Stimulated activated CD4-positive, alpha-beta T cell treated with anti-CD3 and anti-CD28 coated beads, Interleukin-1b, Interleukin-23, amount 100 ng/mL, for 48 hours (primary cell): Measurements from ENCODE around the gene TSHB.

Source experiments
- DNase-seq: peaks from one replicate; pipeline ENCODE4 v3.0.0-alpha.2; 2020

The TSHB gene

GRCh38 chr1:115062542-115063004 is 32.9 kb downstream of the TSHB start:
- peak; percentile 85 for DNase-seq

GRCh38 chr1:115063228-115063901 is 33.7 kb downstream of the TSHB start:
- DNase-seq: peak; percentile 37

DNA sequence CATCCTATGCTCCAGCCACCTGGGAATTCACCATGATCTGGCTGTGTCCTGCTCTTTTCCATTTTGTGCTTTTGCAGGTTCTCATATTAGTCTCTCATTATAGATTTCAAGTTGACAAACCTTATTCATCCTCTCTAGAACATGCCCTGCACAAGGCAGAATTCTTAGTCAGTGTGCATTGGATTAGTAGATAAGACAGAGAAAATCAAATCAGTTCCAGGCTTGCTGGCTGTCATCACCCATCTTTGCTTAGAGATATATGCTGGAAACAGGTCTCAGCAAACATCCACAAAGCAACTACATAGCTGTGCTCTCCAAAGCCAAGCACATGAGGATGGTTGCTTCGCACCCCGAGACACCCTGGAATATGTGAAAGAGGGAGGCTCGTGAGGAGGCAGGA is 34.8 kb downstream of the TSHB start:
- DNase-seq: no peak

- no peak for DNase-seq
Measured at GRCh38 chr1:115065021-115065420, 35.4 kb downstream of the TSHB start.

GRCh38 chr1:115067161-115067859 is 37.7 kb downstream of the TSHB start:
- DNase-seq: no peak

DNA sequence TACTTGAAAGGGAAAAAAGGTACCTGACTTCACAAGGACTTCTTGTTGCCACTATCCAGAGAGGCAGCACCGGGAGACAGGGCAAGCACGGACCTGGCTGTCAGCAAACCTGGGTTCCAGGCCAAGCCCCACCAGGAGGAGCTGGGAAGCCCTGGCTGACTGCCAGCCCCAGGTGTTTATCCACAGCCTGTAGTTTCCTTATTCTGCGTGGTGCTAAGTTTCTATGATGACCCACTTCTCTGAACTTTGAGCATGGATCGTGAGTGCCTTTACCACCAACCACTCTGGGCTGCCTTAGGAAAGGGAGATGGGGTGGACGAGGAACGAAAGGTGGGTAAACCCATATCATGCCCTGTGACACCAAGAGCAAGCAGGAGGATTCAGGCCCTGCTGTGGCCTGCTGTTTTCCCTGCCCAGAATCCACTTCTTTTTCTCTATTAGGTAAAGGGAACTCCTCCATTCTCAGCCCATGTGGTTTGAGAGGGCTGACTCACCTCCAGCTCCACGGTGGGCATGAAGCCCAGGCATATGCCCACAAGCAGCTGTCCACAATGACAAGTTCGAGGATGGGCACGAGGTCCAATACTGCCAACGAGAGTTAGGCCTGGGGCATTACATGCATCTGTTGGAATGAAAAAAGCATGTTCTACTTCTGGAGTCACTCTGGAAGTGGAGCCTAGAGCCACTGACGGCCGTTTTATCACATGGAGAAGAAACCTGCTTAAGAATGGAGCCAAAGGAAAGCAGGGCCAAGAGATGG is 39.4 kb downstream of the TSHB start:
- no peak for DNase-seq

DNA sequence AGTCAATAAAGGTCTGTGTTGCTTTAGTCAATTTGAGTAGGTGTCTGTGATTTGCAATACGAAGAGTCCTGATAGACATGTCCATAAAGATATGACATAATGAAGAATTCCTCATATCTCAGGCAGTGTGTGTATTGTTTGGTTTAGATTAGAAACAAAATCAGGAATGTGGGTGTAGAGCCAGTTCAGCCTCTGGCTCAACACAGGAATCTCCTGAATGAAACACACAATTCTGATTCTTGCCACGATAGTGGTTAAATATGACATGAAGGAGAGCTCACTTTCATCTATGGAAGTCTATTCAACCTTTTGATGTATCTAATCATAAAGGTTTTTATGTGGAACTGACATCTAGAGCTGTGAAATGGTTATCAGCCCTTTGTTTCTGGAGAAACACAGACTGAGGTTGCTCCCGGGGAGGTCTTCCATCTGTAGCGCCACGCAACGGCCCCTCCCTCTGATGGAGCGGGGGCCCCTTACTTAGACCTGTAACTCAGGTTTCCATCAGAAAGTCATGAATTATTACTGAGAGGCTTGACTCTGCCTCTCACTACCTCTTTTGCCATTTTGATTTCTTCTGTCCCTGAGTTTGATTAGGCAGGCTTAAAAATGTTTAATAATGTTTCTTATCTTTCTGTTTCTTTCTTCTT is 40.2 kb downstream of the TSHB start:
- no peak for DNase-seq

DNA sequence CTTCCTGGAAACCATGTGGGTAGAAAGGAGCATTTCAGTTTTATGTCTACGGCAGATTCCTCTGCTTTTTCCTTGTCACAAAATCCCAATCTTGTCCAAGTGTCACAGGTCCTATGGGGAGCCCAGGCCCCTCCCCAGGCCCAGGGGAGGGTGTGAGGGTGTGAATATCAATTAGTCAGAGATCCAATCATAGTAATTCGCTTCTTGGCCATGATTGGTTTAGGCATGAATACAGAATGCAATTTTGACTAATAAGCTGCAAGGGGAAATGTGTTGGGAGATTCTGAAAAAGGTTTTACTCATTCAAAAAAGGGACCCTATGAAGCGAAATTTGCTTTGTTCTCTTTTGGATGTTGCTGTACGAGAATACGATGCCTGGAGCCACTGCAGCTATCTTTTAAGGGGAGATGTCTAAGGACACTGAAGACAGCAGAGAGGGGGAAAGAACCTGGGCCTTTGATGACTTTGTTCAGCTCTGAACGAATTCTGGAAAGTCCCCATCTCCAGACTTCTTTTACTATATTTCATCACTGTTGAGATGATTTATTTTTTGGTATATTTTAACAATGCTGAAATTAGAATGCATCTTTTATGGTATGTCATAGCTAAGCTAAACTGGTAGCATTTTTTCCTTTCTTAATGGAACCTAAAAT is 41.5 kb downstream of the TSHB start:
- no peak for DNase-seq

GRCh38 chr1:115073298-115074087 is 43.9 kb downstream of the TSHB start:
- DNase-seq: no peak

- DNase-seq: no peak
Measured at GRCh38 chr1:115074839-115075534, 45.4 kb downstream of the TSHB start.

DNA sequence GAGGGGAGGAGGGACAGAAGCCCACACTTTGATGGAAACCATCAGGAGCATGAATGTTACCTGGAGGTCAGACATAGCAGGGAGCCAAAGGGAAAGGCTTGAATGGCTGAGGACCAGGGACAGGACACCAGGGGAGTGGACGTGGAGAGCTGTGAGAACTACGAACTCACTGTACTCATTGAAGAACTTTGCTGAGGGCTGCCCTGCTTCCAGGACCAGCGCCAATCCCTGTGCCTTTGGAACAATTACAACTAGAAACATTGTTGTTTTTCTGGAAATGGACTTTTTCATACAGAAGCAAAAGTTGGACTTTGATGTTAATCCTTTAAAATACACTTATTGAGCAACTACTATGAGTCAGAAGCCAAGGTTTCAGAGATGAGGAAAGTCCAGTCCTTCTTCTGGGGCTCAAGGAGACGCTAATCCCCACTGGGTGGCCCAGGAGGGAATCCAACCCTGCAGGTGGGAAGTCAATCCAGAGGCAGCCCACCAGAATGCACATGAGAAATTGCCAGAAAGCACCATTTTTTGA is 46.8 kb downstream of the TSHB start:
- DNase-seq: no peak

- no peak for DNase-seq
Measured at GRCh38 chr1:115077286-115077983, 47.8 kb downstream of the TSHB start.

DNA sequence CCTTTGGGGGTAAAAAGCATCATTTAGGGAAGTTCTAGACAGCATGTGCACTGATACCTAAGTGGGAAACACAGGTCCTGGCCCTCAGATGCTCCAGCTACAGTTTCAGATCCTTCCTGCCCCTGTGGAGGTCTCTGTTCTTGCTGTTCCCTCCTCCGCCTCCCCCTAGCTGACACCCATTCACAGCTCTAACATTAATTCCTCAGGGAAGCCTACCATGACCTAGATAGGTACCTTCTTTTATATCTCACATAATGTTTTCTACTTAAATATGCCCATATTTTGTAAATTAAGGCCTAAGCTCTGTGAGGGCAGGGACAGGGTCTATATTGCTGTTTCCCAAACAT is 48.3 kb downstream of the TSHB start:
- no peak for DNase-seq

GRCh38 chr1:115078708-115079107 is 49.1 kb downstream of the TSHB start:
- no peak for DNase-seq

DNA sequence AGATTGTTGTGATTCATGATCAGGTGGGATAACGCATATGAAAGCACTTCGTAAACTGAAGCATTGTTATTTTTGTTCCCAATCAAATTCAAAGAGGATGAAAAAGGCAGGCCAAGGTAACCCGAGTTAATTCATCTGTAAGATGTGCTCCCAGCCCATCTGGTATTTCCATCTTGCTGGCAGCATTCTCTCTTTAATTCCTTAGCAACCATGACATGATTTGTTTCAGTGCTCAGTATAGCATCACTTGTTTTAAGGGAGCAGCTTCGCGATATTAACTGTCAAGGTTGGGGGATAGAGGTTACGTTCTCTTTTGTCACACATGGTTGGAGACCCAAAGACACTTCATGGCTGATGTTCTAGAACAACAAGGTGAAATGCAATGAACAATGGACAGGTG is 53.3 kb downstream of the TSHB start:
- no peak for DNase-seq
